Islet of Langerhans (tissue), 1 donor: ENCODE data around the gene LYPLA2.
"Not testable (repeated sequence)": the region's sequence is repeated elsewhere in the genome, so short reads cannot be mapped to it uniquely, and the experiment has no call there.

Source experiments
- FAIRE-seq: peaks from one replicate; lab custom pipeline; 2011; peaks lifted over from hg19 to GRCh38; lab: Jason Lieb, UNC

LYPLA2 gene

DNA sequence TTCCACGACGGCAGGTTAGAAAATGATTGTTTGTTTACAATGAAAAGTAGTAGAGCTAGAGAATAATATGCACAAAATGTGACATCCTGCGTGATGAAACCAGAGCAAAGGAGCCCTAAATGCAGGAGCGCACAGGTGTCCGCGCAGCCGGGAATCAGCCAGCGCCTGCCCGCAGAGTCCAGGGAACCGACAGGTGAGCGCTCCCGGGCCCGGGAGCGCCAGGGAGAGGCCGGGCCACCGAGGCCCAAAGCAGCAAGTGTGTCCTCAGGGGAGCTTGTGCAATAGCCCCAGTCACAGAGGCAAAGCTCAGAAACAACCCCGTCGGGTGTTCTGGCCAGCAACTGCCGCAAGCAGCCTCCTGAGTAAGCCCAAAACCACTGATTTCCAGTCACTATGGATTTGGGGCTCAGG lies 10.4 kb downstream of the LYPLA2 start:
- FAIRE-seq = no peak

DNA sequence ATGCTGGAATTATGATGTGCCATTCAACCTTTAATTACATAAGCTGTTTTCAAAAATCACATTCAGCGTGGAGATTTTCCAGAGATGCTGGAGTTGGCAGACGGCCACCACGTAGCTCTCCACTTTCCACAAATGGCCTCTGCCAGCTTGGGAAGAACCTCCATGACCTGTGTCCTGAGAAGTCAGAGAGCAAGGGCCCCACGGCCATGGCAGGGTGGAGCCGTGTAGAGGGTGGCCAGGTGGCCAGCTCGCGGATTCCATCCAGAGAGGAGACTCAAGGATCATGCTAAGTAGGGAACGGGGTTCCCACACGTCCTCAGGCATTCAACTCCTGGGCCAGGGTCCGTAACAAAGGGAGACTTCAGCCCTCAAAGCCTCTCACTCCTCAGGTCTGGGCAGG lies 10.9 kb downstream of the LYPLA2 start:
- no peak for FAIRE-seq

DNA sequence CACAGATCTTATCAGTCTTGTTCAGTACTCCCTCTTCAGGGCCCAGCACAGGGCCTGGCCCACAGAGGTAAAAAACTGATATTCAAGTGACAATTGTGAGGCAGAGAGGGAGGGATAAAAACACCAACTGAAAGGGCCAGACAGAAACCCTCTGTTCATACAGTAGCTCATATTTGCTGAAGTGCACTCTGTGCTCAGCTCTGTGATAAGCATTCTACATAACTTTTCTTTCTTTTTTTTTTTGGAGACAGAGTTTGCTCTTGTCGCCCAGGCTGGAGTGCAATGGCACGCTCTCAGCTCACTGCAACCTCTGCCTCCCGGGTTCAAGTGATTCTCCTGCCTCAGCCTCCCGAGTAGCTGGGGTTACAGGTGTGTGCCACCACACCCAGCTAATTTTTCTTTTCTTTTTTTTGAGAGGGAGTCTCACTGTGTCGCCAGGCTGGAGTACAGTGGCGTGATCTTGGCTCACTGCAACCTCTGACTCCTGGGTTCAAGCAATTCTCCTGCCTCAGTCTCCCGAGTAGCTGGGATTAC lies 11.9 kb downstream of the LYPLA2 start:
- not testable (repeated sequence) for FAIRE-seq

DNA sequence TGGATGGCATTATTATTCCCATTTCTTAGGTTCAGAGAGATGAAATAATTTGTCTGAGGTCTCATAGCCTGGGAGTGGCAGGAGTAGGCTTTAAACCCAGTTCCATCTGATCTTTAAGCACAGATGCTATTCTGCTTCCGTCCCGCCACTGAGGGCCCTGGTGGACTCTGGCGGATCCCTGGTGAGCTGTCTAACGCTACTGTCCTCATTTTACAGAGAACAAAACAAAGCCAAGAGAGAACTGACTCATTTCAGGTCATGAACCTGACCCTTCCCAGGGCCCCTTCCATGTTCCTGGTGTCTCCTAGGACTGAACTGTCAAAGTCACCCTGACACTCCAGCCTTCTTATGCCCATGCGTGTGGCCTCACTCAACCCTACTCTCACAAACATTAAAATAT lies 12.7 kb downstream of the LYPLA2 start:
- no peak for FAIRE-seq

DNA sequence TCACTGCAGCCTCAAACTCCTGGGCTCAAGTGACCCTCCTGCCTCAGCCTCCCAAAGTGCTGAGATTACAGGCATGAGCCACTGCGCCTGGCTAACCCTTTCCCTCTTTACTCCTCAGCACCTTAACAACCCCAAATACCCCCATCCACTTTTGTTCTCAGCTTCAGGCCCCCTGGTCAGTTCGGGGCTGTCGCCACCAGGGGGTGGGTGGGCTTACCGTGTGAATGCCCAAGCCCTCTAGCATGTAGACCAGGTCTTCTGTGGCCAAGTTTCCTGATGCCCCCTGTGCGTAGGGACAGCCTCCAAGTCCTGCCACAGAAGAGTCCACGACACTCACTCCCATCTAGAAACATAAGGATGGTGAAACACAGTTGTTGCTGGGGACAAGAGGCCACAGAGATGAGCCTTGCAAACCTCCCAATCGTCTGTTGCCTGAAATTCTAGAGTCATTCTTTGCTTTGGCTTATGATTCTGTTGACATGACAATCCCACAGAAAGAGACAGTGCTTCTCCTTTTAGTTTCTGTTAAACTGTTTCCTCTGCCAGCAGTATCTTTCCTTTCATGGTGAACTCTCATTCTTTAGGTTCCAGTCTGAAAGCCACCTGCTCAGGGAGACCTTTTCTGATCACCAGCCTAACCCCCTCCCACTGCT lies 13.4 kb downstream of the LYPLA2 start:
- no peak for FAIRE-seq

DNA sequence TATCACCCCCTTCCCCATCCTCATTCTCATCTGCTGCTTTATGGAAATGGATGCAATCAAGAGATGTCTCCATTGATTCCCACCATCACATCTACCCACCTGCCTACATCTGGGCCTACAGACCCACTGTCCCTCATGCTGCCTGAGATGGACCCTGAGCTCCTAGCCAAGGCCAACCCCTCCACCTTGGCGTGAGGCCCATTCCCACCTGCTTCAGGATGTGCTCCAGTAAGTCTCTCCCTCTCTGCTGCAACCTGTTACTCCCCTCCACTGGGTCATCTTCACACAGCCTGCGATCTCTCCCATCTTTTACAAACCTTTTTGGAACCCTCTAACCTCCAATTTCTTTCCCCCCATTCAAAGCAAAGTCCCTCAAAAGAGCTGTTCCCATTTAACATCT lies 14.1 kb downstream of the LYPLA2 start:
- no peak for FAIRE-seq

DNA sequence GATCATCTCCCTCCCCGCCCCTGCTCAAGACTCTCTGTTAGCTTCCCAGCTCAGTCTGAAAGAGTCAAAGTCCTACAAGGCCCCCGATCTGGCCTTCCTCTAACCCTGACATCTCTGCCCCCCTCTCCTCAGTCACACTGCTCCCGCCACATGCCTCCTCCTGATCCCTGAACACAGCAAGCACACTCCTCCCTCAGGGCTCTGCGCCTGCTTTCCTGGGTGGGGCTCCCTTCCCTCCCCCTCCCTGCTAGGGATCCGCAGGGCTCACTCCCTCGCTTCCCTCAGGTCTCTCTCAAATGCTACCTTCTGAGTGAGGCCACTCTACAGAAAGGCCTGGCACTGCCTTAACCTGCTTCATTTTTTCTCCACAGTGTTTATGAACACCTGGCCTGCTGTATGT lies 15.3 kb downstream of the LYPLA2 start:
- FAIRE-seq = no peak

DNA sequence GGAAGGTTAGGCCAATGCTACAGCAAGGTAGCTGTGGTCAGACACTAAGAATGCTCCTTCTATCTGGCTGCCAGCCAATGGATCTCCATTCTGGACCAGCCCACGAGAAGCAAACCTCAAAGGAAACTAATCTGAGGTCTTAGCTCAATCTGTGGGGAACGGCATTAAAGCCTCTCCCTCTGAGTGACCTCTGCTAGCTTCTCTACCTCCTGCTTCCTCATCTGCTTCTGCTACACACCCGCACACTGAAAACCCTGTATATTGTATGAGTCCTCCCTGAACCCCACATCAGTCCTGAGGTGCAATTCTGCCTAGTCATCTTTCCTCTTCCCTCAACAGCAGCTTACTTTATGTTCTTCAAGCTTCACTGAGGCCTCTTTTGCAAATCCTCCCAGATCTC lies 16.5 kb downstream of the LYPLA2 start:
- no peak for FAIRE-seq

DNA sequence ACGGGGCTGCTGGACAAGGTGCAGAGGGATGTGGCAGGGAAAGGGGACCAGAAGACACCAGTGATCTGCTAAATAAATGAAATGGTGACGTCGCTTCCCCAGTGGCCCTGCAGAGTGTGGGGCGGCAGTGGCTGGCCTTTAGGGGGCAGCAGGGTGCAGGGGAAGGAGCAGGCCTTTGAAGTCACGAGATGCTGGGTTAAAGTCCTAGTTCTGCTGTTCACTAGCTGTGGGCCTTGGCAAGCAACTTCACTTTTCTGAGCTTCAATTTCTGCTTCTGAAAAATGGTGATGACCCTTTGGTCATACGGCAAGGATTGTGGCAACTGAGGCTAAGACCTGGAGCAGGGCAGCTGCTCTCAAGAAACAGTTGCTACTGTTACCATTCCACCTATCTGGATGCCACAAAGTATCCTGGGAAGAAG lies 18.8 kb downstream of the LYPLA2 start:
- FAIRE-seq = no peak

DNA sequence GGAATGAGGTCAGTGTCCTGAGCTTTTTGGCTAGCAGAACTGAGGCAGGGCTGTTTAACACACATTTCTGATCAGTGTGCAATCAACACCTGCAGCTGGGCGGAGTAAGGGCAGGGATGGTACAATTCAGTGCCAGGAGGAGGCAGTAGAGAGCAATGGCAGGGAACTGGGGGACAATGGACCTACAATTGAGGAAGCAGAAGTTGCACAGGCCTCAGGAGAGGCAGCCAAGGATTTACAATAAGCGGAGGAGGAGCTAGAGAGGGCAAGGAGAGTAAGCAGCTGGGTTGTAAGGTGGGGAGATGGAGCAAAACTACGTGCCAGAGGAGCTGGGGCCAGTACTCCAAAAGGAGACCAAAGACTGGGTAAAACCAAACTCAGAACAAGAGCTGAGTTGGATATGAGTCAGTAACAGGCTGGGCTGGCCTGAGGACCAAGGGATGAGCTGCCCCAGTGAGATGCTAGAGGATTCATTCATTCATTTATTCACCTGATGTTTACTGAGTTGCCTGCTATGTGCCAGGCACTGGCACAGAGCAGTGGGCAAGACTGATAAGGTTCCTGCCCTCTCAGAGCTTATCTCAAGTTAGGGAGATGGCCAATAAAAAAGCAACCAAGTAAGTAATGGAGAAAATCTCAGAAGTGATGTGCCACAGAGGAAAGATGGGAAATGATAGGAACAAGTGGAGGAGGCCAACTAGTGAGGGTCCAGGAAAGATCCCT lies 20.0 kb downstream of the LYPLA2 start:
- FAIRE-seq = no peak

DNA sequence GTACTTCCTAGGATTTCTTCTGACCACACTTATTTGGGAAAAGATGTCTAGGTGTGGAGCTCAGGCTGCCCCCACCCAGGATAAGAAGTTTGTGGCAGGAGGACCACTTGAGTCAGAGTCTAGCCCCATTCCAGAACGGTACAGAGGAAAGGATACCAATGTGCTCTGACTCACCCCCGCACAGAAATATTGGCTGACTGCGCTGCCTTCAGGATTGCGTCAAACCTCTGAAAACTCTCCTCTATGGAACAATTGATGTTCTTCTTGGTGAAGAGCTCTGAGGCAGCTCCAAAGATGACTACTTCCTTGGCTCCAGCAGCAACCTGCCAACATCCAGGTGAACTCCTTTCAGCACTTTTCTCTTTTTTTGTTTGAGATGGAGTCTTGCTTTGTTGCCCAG lies 23.1 kb downstream of the LYPLA2 start:
- no peak for FAIRE-seq

DNA sequence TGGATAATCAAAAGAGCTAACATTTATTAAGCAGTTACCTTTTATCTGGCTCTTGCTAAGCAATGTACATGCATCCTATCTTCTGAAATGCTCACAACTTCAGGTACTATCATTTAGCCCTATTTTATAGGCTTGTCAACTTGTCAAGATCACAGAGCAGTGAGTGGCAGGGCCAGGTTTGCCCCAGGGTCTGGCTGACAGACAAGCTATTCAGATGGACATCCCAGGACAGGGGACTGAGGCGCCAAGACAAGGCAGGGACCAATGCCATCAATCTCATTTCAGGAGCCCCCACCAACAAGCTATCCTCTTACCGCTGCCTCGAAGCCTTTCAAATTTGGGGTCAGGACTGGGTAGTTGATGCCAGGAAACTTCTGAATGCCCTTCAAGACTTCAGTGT lies 25.4 kb downstream of the LYPLA2 start:
- FAIRE-seq = no peak

DNA sequence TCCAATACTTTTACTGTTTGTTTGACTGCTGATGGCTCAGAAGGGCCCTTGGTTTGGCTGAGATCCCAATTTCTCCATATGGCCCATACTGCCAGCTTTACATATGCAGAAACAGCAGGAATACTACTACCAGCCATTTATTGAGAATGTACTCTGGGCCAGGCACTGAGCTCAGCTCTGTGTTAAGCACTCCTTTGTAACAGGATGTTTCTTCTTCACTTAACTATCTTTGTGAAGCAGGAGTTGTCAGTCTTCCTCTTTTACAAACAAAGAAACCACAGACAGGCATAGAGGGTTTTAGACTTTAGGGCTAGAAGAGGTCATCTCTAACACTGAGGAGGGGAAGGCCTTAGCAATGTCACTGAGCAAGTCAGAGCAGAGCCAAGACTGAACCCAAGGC lies 26.0 kb downstream of the LYPLA2 start:
- no peak for FAIRE-seq

DNA sequence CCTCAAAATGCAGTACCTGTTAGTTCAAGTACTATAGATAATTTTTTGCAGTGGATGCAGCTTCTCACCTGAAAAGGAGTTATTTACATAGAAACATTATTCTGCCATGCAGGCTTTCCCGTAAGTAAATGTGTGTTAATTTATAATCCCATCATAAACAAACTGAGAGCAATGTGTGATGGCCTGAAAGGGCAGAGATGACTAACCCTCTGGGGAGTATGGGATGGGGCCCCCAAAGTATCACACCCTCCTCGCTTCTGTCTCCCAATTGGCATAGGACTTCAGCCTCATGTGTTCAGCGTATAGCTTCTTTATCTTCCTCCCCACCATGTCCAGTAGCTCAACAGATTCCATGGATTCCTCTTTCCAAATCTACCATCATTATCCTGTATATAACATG lies 26.7 kb downstream of the LYPLA2 start:
- no peak for FAIRE-seq

DNA sequence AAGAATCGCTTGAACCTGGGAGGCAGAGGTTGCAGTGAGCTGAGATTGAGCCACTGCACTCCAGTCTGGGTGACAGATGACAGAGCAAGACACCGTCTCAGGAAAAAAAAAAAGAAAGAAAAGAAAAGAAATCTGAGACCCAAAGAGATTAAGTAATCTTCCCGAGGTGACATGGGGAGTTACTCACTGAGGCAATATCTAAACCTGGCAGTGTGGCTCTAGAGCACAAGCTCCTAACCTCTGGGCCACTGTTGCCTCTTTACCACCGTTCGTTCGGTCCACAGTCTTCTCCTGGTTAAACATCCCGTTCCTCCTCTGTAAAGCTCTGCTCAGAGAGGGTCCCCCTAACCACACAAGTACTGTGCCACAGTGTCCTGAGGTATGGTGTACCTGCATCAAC lies 32.8 kb downstream of the LYPLA2 start:
- no peak for FAIRE-seq

DNA sequence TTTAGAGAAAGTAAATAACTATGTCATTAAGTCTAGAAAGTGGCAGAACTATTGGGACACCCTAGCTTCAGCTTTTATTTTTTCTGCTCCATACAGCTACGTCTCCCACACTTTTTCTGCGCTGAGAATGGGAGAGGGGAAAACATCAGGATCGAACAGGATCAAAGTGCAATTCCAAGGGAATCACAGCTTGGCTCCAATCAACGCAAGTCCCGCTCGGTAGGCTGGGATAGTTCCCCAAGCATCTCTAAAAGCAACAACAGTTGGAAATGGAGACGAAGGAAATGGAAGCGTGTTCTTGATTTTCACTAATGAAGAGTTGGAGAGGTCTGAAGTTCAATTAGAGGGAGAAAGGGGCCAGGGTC lies 33.7 kb downstream of the LYPLA2 start:
- FAIRE-seq = no peak

DNA sequence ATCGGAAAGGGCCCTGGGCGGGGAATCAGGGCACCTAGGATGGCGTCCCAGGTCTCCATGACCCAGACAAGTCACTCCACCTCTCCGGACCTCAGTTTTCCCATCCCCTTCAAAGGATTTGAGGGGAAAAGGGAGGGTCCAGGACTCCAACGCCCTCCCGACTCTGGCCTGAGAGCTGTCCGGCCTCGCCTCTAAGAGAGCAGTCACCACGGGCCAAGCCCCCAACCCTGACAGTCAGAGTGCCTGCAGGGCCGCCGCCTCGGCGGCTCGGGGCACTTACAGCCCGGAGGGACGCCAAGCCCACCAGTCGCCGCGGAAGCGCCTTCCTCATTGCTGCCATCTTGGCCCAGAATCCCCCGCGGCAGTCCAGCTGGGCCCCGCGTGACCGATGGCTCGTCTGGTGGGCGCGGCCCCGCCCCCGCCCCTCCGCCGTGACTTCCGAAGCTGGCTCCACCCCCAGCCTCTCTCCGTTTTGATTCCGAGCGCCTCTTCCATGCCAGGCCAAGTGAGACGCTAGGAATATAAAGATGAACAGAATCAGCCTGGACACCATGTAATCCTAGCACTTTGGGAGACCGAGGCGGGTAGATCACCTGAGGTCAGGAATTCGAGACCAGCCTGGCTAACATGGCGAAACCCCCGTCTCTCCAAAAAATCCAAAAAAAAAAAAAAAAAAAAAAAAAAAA lies 34.3 kb downstream of the LYPLA2 start, which contains the start of gene HMGCL:
TSS of gene HMGCL (minus strand) at position 354 of the 686 bp plus-strand sequence. CDS start at position 340, 14 bp downstream.
- peak; percentile 9 for FAIRE-seq

DNA sequence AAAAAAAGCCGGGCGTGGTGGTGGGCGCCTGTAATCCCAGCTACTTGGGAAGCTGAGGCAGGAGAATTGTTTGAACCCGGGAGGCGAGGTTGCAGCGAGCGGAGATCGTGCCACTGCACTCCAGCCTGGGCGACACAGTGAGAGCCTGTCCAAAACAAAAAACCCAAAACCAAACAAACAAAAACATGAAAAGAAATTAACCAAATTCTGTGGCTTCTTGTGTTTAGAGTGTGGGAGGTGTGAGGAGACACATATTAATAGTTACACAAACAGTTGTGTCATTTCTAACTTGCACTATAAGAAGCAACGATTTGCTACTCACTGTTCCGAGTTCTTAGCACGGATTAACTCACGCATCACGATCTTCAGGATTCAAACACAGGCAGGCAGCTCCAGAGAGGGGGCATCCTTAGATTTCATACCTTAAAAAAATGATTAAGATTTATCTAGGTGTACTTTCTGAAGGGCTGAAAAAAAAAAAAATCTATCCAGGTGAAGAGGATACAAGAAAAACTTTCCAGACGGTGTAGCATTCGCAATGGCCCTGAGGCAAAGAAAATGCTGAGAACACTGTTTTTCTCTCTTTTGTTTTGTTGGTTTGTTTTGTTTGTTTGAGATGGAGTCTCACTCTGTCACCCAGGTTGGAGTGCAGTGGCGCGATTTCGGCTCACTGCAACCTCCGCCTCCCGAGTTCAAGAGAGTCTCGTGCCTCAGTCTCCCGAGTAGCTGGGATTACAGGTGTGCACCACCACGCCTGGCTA lies 35.0 kb downstream of the LYPLA2 start:
- FAIRE-seq = no peak

DNA sequence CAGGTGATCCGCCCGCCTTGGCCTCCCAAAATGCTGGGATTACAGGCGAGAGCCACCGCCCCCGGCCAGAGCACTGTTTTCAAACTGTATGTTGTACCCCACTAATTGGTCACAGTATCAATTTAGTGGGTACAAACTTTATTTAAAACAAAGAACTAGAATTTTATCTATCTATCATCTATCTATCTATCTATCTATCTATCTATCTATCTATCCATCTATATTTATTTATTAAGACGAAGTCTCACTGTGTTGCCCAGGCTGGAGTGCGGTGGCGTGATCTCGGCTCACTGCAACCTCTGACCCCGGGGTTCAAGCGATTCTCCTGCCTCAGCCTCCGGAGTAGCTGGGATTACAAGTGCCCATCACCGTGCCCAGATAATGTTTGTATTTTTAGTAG lies 35.6 kb downstream of the LYPLA2 start:
- not testable (repeated sequence) for FAIRE-seq

DNA sequence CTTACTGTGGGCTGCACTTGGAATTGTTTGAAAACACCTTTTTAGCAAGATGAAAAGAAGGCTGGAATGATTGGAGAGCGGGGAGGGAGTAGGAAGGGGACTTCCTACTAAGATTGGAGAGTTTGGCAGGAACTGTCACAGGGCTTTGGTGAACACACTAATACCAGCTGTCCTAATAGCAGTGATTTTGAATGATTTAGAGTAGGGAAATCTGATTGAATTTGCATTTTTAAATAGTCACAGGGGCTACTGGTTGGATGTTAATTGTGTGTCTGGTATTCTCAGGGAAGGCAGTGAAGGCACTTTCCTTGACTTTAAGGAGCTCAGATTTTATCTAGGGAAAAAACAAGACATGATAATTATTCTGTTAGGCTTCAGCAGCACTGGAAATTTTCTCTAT lies 36.8 kb downstream of the LYPLA2 start:
- no peak for FAIRE-seq

DNA sequence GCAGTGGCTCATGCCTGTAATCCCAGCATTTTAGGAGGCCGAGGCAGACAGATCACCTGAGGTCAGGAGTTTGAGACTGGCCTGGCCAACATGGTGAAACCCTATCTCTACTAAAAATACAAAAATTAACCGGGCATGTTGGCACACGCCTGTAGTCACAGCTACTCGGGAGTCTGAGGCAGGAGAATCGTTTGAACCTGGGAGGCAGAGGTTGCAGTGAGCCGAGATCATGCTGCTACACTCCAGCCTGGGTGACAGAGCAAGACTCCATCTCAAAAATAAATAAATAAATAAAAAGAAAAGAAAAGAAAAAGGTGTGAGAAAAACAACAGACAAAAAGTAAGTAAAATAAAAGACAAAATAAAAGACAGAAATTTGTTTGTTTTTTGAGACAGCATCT lies 43.2 kb downstream of the LYPLA2 start:
- FAIRE-seq = not testable (repeated sequence)

DNA sequence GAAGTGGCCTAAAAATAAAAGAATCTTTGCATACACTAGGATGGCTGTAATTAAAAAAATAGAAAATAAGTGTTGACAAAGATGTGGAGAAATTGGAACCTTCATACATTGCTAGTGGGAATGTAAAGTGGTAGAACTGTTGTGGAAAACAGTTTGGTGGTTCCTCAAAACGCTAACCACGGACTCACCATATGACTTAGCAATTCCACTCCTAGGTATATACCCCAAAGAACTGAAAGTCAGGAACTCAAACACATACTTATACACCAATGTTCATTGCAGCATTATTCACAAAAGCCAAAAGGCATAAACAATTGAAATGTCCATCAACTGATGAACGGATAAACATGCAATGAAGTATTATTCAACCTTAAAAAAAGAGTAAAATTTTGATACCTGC lies 45.1 kb downstream of the LYPLA2 start:
- no peak for FAIRE-seq

DNA sequence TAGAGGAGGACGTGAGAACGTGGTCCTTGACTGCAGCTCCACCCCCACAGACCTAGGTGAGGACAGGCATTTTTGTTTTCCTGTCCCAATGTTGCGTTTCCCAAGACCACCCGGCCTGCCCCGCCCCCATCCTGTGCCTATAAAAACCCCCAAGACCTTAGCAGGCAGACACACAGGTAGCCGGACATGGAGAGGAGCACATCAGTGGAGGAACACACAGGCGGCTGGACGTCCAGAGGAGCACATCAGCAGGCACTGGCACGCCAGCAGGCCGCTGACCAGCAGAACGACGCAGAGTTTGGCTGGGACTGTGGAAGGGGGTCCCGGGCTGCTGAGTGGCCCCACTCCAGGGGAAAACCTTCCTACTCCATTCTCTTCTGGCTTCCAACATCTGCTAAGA lies 47.0 kb downstream of the LYPLA2 start:
- FAIRE-seq = no peak
